ENCODE results near the gene DPEP1. TPM values are rescaled to one million over a fixed set of nuclear protein-coding genes. Genes with fewer than 3 reads are reported as not detected.

Gene DPEP1
- total RNA-seq, 1 experiment from 2014 or later = 1.1 TPM

DNA sequence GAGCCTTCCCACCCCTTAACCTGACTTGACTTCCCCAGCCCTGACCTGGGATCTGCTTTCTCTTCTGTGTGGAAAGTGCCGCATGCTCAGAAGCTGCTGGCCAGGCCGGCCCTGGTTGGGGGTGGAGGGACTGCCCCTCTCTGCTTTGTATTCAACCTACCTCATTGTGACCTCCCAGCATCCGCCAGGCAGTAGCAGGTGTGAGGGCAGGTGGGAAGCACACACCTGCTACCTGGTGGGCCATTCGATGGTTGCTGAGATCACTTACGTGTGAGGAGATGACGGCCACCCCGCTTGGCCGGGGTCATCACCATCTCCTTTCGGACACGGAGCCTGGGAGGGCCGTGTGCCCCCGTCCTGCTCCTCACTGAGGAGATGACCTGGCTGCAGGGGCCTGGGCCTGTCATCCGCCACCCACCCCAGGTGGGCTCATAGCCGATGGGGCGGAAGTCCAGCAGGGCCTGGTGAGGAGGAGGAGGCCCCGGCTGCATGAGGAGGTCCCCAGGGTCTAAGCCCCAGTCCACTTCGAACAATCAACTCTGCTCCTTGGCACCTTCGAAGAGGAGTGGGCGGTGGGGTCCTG, 30.7 kb upstream of the DPEP1 start:
- DNase-seq = no peak
- no peak overlapping the region for H4K5ac ChIP-seq (ENCODE audit: insufficient read length, low read depth, low read length)
- no peak overlapping the region for H4K8ac ChIP-seq (replicated peaks; ENCODE audit: insufficient read length, low read depth, low read length)
- H3K36me3 Mint-ChIP-seq (ENCODE audit: insufficient read depth in 1 of 3, low read depth in 3 of 3) = peaks cover 3 to 8% (median 6%) of the 10 kb centered on the region in 3 experiments; a peak in 6 of 7 replicates
- peaks cover 3 to 5% of the 10 kb centered on the region in 2 experiments; a peak in 4 of 5 replicates for H3K9me3 Mint-ChIP-seq
- H3K9me3 ChIP-seq (ENCODE audit: control insufficient read depth, low read depth, low read length) = no peaks in the 10 kb centered on the region
- no peaks in the 10 kb centered on the region for H3K23me2 ChIP-seq (ENCODE audit: insufficient read length, low read depth, low read length, poor library complexity, severe bottlenecking)
- H2BK5ac ChIP-seq (ENCODE audit: insufficient read length, low read length) = no peak overlapping the region
- no peak overlapping the region for H3K27ac ChIP-seq (ENCODE audit: insufficient read length, low read depth, low read length)
- H3K4me2 ChIP-seq (ENCODE audit: insufficient read depth, insufficient read length, low read length) = no peak overlapping the region
- no peaks in the 10 kb centered on the region for H3K4me1 ChIP-seq (ENCODE audit: insufficient read depth, low read length)
- no peak overlapping the region for H2BK15ac ChIP-seq (ENCODE audit: low read depth, low read length)
- H3K27me3 ChIP-seq (ENCODE audit: insufficient read depth, low read length) = no peaks in the 10 kb centered on the region
- no peaks in the 10 kb centered on the region for H3K79me1 ChIP-seq (ENCODE audit: insufficient read depth, low read depth, low read length, poor library complexity, severe bottlenecking)
- no peak overlapping the region for H2AFZ ChIP-seq (ENCODE audit: low read length)
- no peak overlapping the region for H3K56ac ChIP-seq (ENCODE audit: insufficient read length, low read depth, low read length)
- no peak overlapping the region for H3K4me3 Mint-ChIP-seq
- no peak overlapping the region for H4K91ac ChIP-seq (ENCODE audit: insufficient read length, low read depth, low read length)
- no peaks in the 10 kb centered on the region for H3K79me2 ChIP-seq (ENCODE audit: insufficient read depth, low read length)
- H3K27ac Mint-ChIP-seq = no peak overlapping the region
- H2AK5ac ChIP-seq (ENCODE audit: insufficient read length, low read length) = no peak overlapping the region
- H3T11ph ChIP-seq (ENCODE audit: low read length) = no peak overlapping the region
- H2BK120ac ChIP-seq (ENCODE audit: low read depth, low read length, poor library complexity, severe bottlenecking) = no peak overlapping the region
- H3K9ac ChIP-seq (ENCODE audit: extremely low read depth, insufficient read length, low read length) = no peak overlapping the region
- H3K4ac ChIP-seq (ENCODE audit: low read depth, low read length) = no peak overlapping the region
- peaks cover 14% of the 10 kb centered on the region for H3K27me3 Mint-ChIP-seq (ENCODE audit: low read depth)
- TF ChIP-seq, protein P1, sequence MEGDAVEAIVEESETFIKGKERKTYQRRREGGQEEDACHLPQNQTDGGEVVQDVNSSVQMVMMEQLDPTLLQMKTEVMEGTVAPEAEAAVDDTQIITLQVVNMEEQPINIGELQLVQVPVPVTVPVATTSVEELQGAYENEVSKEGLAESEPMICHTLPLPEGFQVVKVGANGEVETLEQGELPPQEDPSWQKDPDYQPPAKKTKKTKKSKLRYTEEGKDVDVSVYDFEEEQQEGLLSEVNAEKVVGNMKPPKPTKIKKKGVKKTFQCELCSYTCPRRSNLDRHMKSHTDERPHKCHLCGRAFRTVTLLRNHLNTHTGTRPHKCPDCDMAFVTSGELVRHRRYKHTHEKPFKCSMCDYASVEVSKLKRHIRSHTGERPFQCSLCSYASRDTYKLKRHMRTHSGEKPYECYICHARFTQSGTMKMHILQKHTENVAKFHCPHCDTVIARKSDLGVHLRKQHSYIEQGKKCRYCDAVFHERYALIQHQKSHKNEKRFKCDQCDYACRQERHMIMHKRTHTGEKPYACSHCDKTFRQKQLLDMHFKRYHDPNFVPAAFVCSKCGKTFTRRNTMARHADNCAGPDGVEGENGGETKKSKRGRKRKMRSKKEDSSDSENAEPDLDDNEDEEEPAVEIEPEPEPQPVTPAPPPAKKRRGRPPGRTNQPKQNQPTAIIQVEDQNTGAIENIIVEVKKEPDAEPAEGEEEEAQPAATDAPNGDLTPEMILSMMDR (conservative IDR thresholded peaks at IDR 0.05) = no peak
- WGBS (ENCODE audit: extremely low coverage, insufficient read length, low lambda C conversion rate) = no CpG with 5 or more reads among the region's 19 CpGs
- H2BK20ac ChIP-seq (ENCODE audit: low read depth, low read length, poor library complexity, severe bottlenecking) = no peak overlapping the region
- no peak overlapping the region for H3K14ac ChIP-seq (ENCODE audit: insufficient read depth, low read length)
- H2BK12ac ChIP-seq (ENCODE audit: insufficient read length, low read depth, low read length) = no peak overlapping the region
- H3K4me1 Mint-ChIP-seq = no peaks in the 10 kb centered on the region
- no peak overlapping the region for H3K23ac ChIP-seq (ENCODE audit: insufficient read length, low read depth, low read length)
- no peak overlapping the region for H3K18ac ChIP-seq (ENCODE audit: insufficient read length, low read depth, low read length)
- no peaks in the 10 kb centered on the region for H4K20me1 ChIP-seq (ENCODE audit: control insufficient read depth, insufficient read depth, insufficient read length)

Measured in H9 (cell line).